Astrocyte (in vitro differentiated cells and primary cell): ENCODE data around the gene POU4F1. TPM values are rescaled to one million over a fixed set of nuclear protein-coding genes. Genes with fewer than 3 reads are reported as not detected.

ENCODE experiments used
- DNase-seq: peaks from one replicate; pipeline ENCODE4 v3.0.0-alpha.2; 2010; ENCODE audit warnings: low read depth
- FAIRE-seq: peaks from 2 replicates; lab custom pipeline; 2011; peaks lifted over from hg19 to GRCh38; lab: Jason Lieb, UNC
- H2AFZ ChIP-seq: 2 replicates; pipeline ENCODE4 v1.6.0; 2012; ENCODE audit warnings: low read depth, low read length, inconsistent platforms
- H3K27ac ChIP-seq: 2 replicates; pipeline ENCODE4 v1.5.1; 2011; ENCODE audit warnings: low read depth, low read length, inconsistent platforms
- H3K27me3 ChIP-seq: 2 replicates; pipeline ENCODE4 v1.6.0; 2011; ENCODE audit warnings: low read length, inconsistent platforms; ENCODE audit not compliant: insufficient read depth
- H3K36me3 ChIP-seq: 2 replicates; pipeline ENCODE4 v1.5.1; 2011; ENCODE audit warnings: low read length, inconsistent platforms; ENCODE audit not compliant: insufficient read depth
- H3K4me1 ChIP-seq: 2 replicates; pipeline ENCODE4 v1.5.1; 2011; ENCODE audit warnings: low read length, inconsistent platforms; ENCODE audit not compliant: insufficient read depth
- H3K4me2 ChIP-seq: 2 replicates; pipeline ENCODE4 v1.6.0; 2012; ENCODE audit warnings: low read length, inconsistent platforms
- H3K4me3 ChIP-seq: 2 replicates; pipeline ENCODE4 v1.5.1; 2011; ENCODE audit warnings: low read depth, mild to moderate bottlenecking, low read length, inconsistent platforms; ENCODE audit not compliant: insufficient read depth
- H3K79me2 ChIP-seq: 2 replicates; pipeline ENCODE4 v1.6.0; 2012; ENCODE audit warnings: mild to moderate bottlenecking, low read length, inconsistent platforms; ENCODE audit not compliant: insufficient read depth
- H3K9ac ChIP-seq: 2 replicates; pipeline ENCODE4 v1.6.0; 2012; ENCODE audit warnings: mild to moderate bottlenecking, low read length, inconsistent platforms
- H3K9me3 ChIP-seq: 2 replicates; pipeline ENCODE4 v1.5.1; 2012; ENCODE audit warnings: low read depth, mild to moderate bottlenecking, low read length, inconsistent platforms; ENCODE audit not compliant: insufficient read depth
- H4K20me1 ChIP-seq: 2 replicates; pipeline ENCODE4 v1.6.0; 2012; ENCODE audit warnings: low read length, inconsistent platforms; ENCODE audit not compliant: insufficient read depth
- H3K27ac Mint-ChIP-seq: one replicate; pipeline ENCODE4 v1.8.0; 2021; ENCODE audit warnings: mild to moderate bottlenecking, mixed read lengths; ENCODE audit not compliant: unreplicated experiment
- H3K27me3 Mint-ChIP-seq: one replicate; pipeline ENCODE4 v1.8.0; 2021; ENCODE audit warnings: low read depth, mixed read lengths; ENCODE audit not compliant: unreplicated experiment
- H3K36me3 Mint-ChIP-seq: one replicate; pipeline ENCODE4 v1.8.0; 2021; ENCODE audit warnings: low read depth, mixed read lengths; ENCODE audit not compliant: unreplicated experiment
- H3K4me1 Mint-ChIP-seq: one replicate; pipeline ENCODE4 v1.8.0; 2021; ENCODE audit warnings: low read depth, mixed read lengths; ENCODE audit not compliant: unreplicated experiment
- H3K4me3 Mint-ChIP-seq: one replicate; pipeline ENCODE4 v1.8.0; 2021; ENCODE audit warnings: mild to moderate bottlenecking, moderate library complexity, mixed read lengths; ENCODE audit not compliant: unreplicated experiment
- H3K9me3 Mint-ChIP-seq: one replicate; pipeline ENCODE4 v1.8.0; 2021; ENCODE audit warnings: mild to moderate bottlenecking, mixed read lengths; ENCODE audit not compliant: unreplicated experiment
- EZH2 ChIP-seq: IDR thresholded peaks from 2 replicates; pipeline ENCODE4 v1.6.1; 2012; ENCODE audit warnings: mild to moderate bottlenecking, low read length, inconsistent platforms; ENCODE audit not compliant: insufficient read depth
- total RNA-seq: library from RNA; stranded (reverse); gene quantifications from 2 replicates; pipeline ENCODE4 v1.2.1, GENCODE V29; 2021
- TF ChIP-seq, protein P1 (sequence below): IDR thresholded peaks from 2 replicates; pipeline ENCODE4 v1.5.1; 2011; ENCODE audit warnings: low read depth, mild to moderate bottlenecking, inconsistent platforms, low read length, moderate library complexity; ENCODE audit not compliant: insufficient read depth

The POU4F1 gene
- total RNA-seq, 1 donor from 2014 or later, result not detected

DNA sequence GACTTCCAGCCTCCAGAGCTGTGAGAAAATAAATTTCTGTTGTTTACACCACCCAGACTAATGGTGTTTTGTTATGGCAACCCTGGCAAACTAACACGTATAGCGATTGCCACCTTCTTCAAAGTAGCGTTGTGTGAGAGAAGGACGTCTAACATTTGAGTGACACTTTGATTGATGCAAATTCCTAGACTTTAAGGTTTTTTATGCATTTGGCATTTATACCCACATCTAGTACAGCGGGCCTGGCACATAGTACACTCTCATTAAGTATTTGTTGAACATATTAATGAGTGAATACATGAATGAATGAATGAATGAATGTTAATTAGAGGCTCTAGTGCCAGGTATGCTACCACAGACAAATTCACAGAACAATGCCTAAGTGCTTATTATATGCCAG, 36.7 kb downstream of the POU4F1 start:
- Mint-ChIP-seq H3K4me1 (no peaks in the 10 kb centered on the region), H3K9me3 (no peaks in the 10 kb centered on the region), H3K27ac (no peak overlapping the region), H3K27me3 (no peaks in the 10 kb centered on the region), H3K4me3 (no peak overlapping the region), H3K36me3 (no peaks in the 10 kb centered on the region)
- H3K9me3 ChIP-seq, result no peaks in the 10 kb centered on the region
- no peaks in the 10 kb centered on the region for H3K4me1 ChIP-seq
- no peak for TF ChIP-seq EZH2
- TF ChIP-seq, protein P1, sequence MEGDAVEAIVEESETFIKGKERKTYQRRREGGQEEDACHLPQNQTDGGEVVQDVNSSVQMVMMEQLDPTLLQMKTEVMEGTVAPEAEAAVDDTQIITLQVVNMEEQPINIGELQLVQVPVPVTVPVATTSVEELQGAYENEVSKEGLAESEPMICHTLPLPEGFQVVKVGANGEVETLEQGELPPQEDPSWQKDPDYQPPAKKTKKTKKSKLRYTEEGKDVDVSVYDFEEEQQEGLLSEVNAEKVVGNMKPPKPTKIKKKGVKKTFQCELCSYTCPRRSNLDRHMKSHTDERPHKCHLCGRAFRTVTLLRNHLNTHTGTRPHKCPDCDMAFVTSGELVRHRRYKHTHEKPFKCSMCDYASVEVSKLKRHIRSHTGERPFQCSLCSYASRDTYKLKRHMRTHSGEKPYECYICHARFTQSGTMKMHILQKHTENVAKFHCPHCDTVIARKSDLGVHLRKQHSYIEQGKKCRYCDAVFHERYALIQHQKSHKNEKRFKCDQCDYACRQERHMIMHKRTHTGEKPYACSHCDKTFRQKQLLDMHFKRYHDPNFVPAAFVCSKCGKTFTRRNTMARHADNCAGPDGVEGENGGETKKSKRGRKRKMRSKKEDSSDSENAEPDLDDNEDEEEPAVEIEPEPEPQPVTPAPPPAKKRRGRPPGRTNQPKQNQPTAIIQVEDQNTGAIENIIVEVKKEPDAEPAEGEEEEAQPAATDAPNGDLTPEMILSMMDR, result no peak
- DNase-seq (no peak), FAIRE-seq (no peak)
- H4K20me1 ChIP-seq, result no peaks in the 10 kb centered on the region
- H3K9ac ChIP-seq, result no peak overlapping the region
- H3K27ac ChIP-seq, result no peak overlapping the region
- no peaks in the 10 kb centered on the region for H3K27me3 ChIP-seq
- no peaks in the 10 kb centered on the region for H3K79me2 ChIP-seq
- no peak overlapping the region for H3K4me3 ChIP-seq
- H3K36me3 ChIP-seq, result no peaks in the 10 kb centered on the region
- H2AFZ ChIP-seq, result no peak overlapping the region
- no peak overlapping the region for H3K4me2 ChIP-seq

- no peak overlapping the region for H3K9ac ChIP-seq
- H3K27ac ChIP-seq, result no peak overlapping the region
- H4K20me1 ChIP-seq, result no peaks in the 10 kb centered on the region
- H3K9me3 ChIP-seq, result no peaks in the 10 kb centered on the region
- DNase-seq (no peak), FAIRE-seq (no peak)
- Mint-ChIP-seq H3K36me3 (no peaks in the 10 kb centered on the region), H3K4me1 (no peaks in the 10 kb centered on the region), H3K9me3 (no peaks in the 10 kb centered on the region), H3K27me3 (no peaks in the 10 kb centered on the region), H3K4me3 (no peak overlapping the region), H3K27ac (no peak overlapping the region)
- no peak overlapping the region for H3K4me2 ChIP-seq
- H3K4me1 ChIP-seq, result no peaks in the 10 kb centered on the region
- TF ChIP-seq EZH2, result no peak
- TF ChIP-seq, protein P1, result no peak
- H3K27me3 ChIP-seq, result no peaks in the 10 kb centered on the region
- no peak overlapping the region for H2AFZ ChIP-seq
- no peak overlapping the region for H3K4me3 ChIP-seq
- H3K36me3 ChIP-seq, result no peaks in the 10 kb centered on the region
- no peaks in the 10 kb centered on the region for H3K79me2 ChIP-seq
These were observed 41.0 kb downstream of the POU4F1 start for GRCh38 chr13:78562237-78562889.

Other genes starting within 250 kb of the POU4F1 start
- gene OBI1, start 55.6 kb upstream of the POU4F1 start, total RNA-seq, result 12.8 and 13.2 TPM in 2 replicates